IMR-90 (cell line): ENCODE measurements around the gene ELAVL1. TPM values are rescaled to one million over a fixed set of nuclear protein-coding genes. Genes with fewer than 3 reads are reported as not detected.

ENCODE experiments used
- ATAC-seq: fragments of 200-7000 bp; cut with Tn5 transposase; 2 replicates; pipeline ENCODE4 v1.9.1; 2020; ENCODE audit warnings: low read depth, mild to moderate bottlenecking, moderate library complexity
- BruUV-seq: library from RNA; stranded (reverse); fragments of 400-500 nt; replicated peaks from 2 replicates; lab custom pipeline; 2021; lab: Mats Ljungman, UMichigan
- CTCF ChIA-PET: fragments of 300-600 bp; formaldehyde crosslinking; extraction: SDS; loops from one replicate; lab custom pipeline; 2021; ENCODE audit warnings: antibody characterized with exemption; lab: Yijun Ruan, JAX
- POLR2A ChIA-PET: fragments of 300-600 bp; sonication (Branson Sonifier 250); formaldehyde crosslinking; loops from one replicate; lab custom pipeline; 2022; ENCODE audit warnings: antibody characterized with exemption; ENCODE audit not compliant: unreplicated experiment; lab: Charles Lee
- DNase-seq: peaks from one replicate; pipeline ENCODE4 v3.0.0; 2013
- H2AFZ ChIP-seq: replicated peaks from 2 replicates; pipeline ENCODE3; 2013; ENCODE audit warnings: low read length, mild to moderate bottlenecking; ENCODE audit not compliant: poor library complexity
- H2AK5ac ChIP-seq: 2 replicates; pipeline ENCODE4 v1.6.1; 2013; ENCODE audit warnings: low read depth, low read length, inconsistent platforms
- H2AK9ac ChIP-seq: replicated peaks from 2 replicates; pipeline ENCODE3; 2013; ENCODE audit warnings: mild to moderate bottlenecking, low read depth, low read length, moderate library complexity; ENCODE audit not compliant: poor library complexity
- H2BK120ac ChIP-seq: 2 replicates; pipeline ENCODE4 v1.6.1; 2013; ENCODE audit warnings: low read depth, low read length, inconsistent platforms
- H2BK15ac ChIP-seq: 3 replicates; pipeline ENCODE4 v1.6.1; 2013; ENCODE audit warnings: low read depth, low read length, inconsistent platforms
- H2BK20ac ChIP-seq: 2 replicates; pipeline ENCODE4 v1.6.1; 2013; ENCODE audit warnings: low read depth, mild to moderate bottlenecking, inconsistent platforms, low read length, moderate library complexity
- H2BK5ac ChIP-seq: 2 replicates; pipeline ENCODE4 v1.6.1; 2013; ENCODE audit warnings: mild to moderate bottlenecking, low read depth, low read length, inconsistent platforms; ENCODE audit not compliant: poor library complexity, severe bottlenecking
- H3K14ac ChIP-seq: replicated peaks from 2 replicates; pipeline ENCODE4 v1.6.1; 2013; ENCODE audit warnings: low read depth, low read length, inconsistent platforms
- H3K18ac ChIP-seq: 2 replicates; pipeline ENCODE4 v1.6.1; 2013; ENCODE audit warnings: low read depth, low read length, control low read depth
- H3K23ac ChIP-seq: 2 replicates; pipeline ENCODE4 v1.6.1; 2013; ENCODE audit warnings: low read depth, low read length, inconsistent platforms
- H3K27ac ChIP-seq: 2 replicates; pipeline ENCODE4 v1.5.1; 2013; ENCODE audit warnings: mild to moderate bottlenecking, control low read depth, low read length; ENCODE audit not compliant: insufficient read depth
- H3K27me3 ChIP-seq: 2 replicates; pipeline ENCODE4 v1.6.1; 2013; ENCODE audit warnings: low read length; ENCODE audit not compliant: control insufficient read depth, insufficient read depth
- H3K36me3 ChIP-seq: 2 replicates; pipeline ENCODE4 v1.6.1; 2013; ENCODE audit warnings: low read length, mixed read lengths; ENCODE audit not compliant: control insufficient read depth, insufficient read depth
- H3K4ac ChIP-seq: 2 replicates; pipeline ENCODE4 v1.6.1; 2013; ENCODE audit warnings: low read depth, low read length, inconsistent platforms
- H3K4me1 ChIP-seq: 2 replicates; pipeline ENCODE4 v1.6.1; 2013; ENCODE audit warnings: low read length, mixed read lengths; ENCODE audit not compliant: control insufficient read depth, insufficient read depth
- H3K4me2 ChIP-seq: 2 replicates; pipeline ENCODE4 v1.6.1; 2013; ENCODE audit warnings: low read depth, mild to moderate bottlenecking, control low read depth, low read length, moderate library complexity
- H3K4me3 ChIP-seq: 2 replicates; pipeline ENCODE4 v1.5.1; 2013; ENCODE audit warnings: low read depth, mild to moderate bottlenecking, control low read depth, low read length, moderate library complexity; ENCODE audit not compliant: insufficient read depth
- H3K56ac ChIP-seq: 2 replicates; pipeline ENCODE4 v1.6.1; 2013; ENCODE audit warnings: low read length, inconsistent platforms; ENCODE audit not compliant: insufficient read depth; ENCODE audit errors: extremely low read depth
- H3K79me1 ChIP-seq, 2 experiments: 2 replicates each; pipeline ENCODE4 v1.6.1; 2013; ENCODE audit warnings: low read length in 2 of 2, inconsistent platforms in 1 of 2, low read depth in 1 of 2
- H3K9ac ChIP-seq: 2 replicates; pipeline ENCODE4 v1.6.1; 2013; ENCODE audit warnings: low read depth, low read length, control low read depth
- H3K9me1 ChIP-seq: 2 replicates; pipeline ENCODE4 v1.6.1; 2013; ENCODE audit warnings: low read length, inconsistent platforms; ENCODE audit not compliant: insufficient read depth
- H3K9me3 ChIP-seq: 2 replicates; pipeline ENCODE4 v1.6.1; 2013; ENCODE audit warnings: low read length; ENCODE audit not compliant: control insufficient read depth, insufficient read depth
- H4K20me1 ChIP-seq: 2 replicates; pipeline ENCODE4 v1.6.1; 2013; ENCODE audit warnings: low read length, inconsistent platforms; ENCODE audit not compliant: insufficient read depth
- H4K5ac ChIP-seq: 2 replicates; pipeline ENCODE4 v1.6.1; 2013; ENCODE audit warnings: mild to moderate bottlenecking, low read depth, low read length, control low read depth
- H4K8ac ChIP-seq, 2 experiments: 2 replicates each; pipeline ENCODE4 v1.6.1; 2013; ENCODE audit warnings: low read depth in 2 of 2, low read length in 2 of 2, control low read depth in 1 of 2, inconsistent platforms in 1 of 2
- H4K91ac ChIP-seq: 2 replicates; pipeline ENCODE4 v1.6.1; 2013; ENCODE audit warnings: low read depth, low read length, inconsistent platforms; ENCODE audit not compliant: insufficient read depth
- BHLHE40 ChIP-seq: fragments of 150-350 bp; IDR thresholded peaks from 2 replicates; pipeline ENCODE4 v1.6.1; 2016; ENCODE audit warnings: mild to moderate bottlenecking, low read depth, low read length
- CEBPB ChIP-seq: IDR thresholded peaks from 2 replicates; pipeline ENCODE4 v1.6.1; 2012; ENCODE audit warnings: low read depth, low read length, improper control_type of control experiment
- CHD1 ChIP-seq: IDR thresholded peaks from 2 replicates; pipeline ENCODE4 v1.6.1; 2012; ENCODE audit warnings: low read depth, low read length, improper control_type of control experiment
- CTCF ChIP-seq: conservative IDR thresholded peaks from 2 replicates; pipeline ENCODE4 v1.5.1; 2012; ENCODE audit warnings: mild to moderate bottlenecking, low read depth, low read length, improper control_type of control experiment
- ELK1 ChIP-seq: fragments of 150-350 bp; IDR thresholded peaks from 2 replicates; pipeline ENCODE4 v1.6.1; 2016; ENCODE audit warnings: low read depth, mild to moderate bottlenecking, low read length, moderate library complexity, borderline replicate concordance
- FOS ChIP-seq: fragments of 150-350 bp; IDR thresholded peaks from 2 replicates; pipeline ENCODE4 v1.6.1; 2016; ENCODE audit warnings: low read depth, low read length
- MAFK ChIP-seq: IDR thresholded peaks from 2 replicates; pipeline ENCODE4 v1.6.1; 2012; ENCODE audit warnings: low read depth, low read length, improper control_type of control experiment
- MAZ ChIP-seq: IDR thresholded peaks from 2 replicates; pipeline ENCODE4 v1.6.1; 2012; ENCODE audit warnings: low read depth, mild to moderate bottlenecking, low read length, improper control_type of control experiment, moderate library complexity, borderline replicate concordance
- MXI1 ChIP-seq: IDR thresholded peaks from 2 replicates; pipeline ENCODE4 v1.6.1; 2012; ENCODE audit warnings: low read depth, mild to moderate bottlenecking, low read length, moderate library complexity, borderline replicate concordance
- NFE2L2 ChIP-seq: fragments of 150-350 bp; IDR thresholded peaks from 2 replicates; pipeline ENCODE4 v1.6.1; 2016; ENCODE audit warnings: low read depth, mild to moderate bottlenecking, low read length
- POLR2A ChIP-seq: IDR thresholded peaks from 2 replicates; pipeline ENCODE4 v1.6.1; 2012; ENCODE audit warnings: mild to moderate bottlenecking, low read depth, low read length
- RAD21 ChIP-seq: IDR thresholded peaks from 2 replicates; pipeline ENCODE4 v1.6.1; 2012; ENCODE audit warnings: low read length, improper control_type of control experiment
- RCOR1 ChIP-seq: IDR thresholded peaks from 2 replicates; pipeline ENCODE4 v1.6.1; 2012; ENCODE audit warnings: mild to moderate bottlenecking, low read length, improper control_type of control experiment; ENCODE audit not compliant: insufficient replicate concordance
- RFX5 ChIP-seq: IDR thresholded peaks from 2 replicates; pipeline ENCODE4 v1.8.0; 2012; ENCODE audit warnings: low read depth, mild to moderate bottlenecking, low read length, moderate library complexity
- SMC3 ChIP-seq: fragments of 150-350 bp; IDR thresholded peaks from 2 replicates; pipeline ENCODE4 v1.6.1; 2016; ENCODE audit warnings: low read depth, mild to moderate bottlenecking, antibody characterized with exemption, low read length, moderate library complexity
- WGBS, 2 experiments: methylation state at CpG; one replicate each; pipeline versions ENCODE4 v1.1.5 to v1.1.7; 2013; ENCODE audit warnings: missing lambda C conversion rate in 2 of 2; ENCODE audit not compliant: insufficient read length in 1 of 2; ENCODE audit errors: extremely low coverage in 2 of 2; 5-methylcytosine and 5-hydroxymethylcytosine counted together
- dilution Hi-C: fragments of 300-500 bp; cut with HindIII; formaldehyde crosslinking; loops from one replicate; pipeline ENCODE4 v1.14.3; 2018; ENCODE audit warnings: low sequenced_read_pairs; ENCODE audit not compliant: unreplicated experiment
- in situ Hi-C: fragments of 300-500 bp; cut with MboI; formaldehyde crosslinking; loops from 3 replicates; pipeline ENCODE4 v1.14.3; 2019; ENCODE audit warnings: low sequenced_read_pairs, inconsistent platforms, mixed read lengths
- intact Hi-C: fragments of 100-400 bp; cut with micrococcal nuclease; formaldehyde crosslinking; loops from 2 replicates; pipeline ENCODE4 v1.10.0; 2022
- polyA plus RNA-seq, 3 experiments: library from polyadenylated mRNA; depleted of rRNA; stranded (reverse); fragments of >200 nt; gene quantifications; 2 replicates each; pipeline ENCODE4 v1.2.3, GENCODE V29; 2012; ENCODE audit warnings: low replicate concordance in 1 of 3
- total RNA-seq: library from RNA; depleted of rRNA; stranded (reverse); fragments of >200 nt; gene quantifications from 2 replicates; pipeline ENCODE4 v1.2.3, GENCODE V29; 2012
- TF ChIP-seq, protein P1 (sequence below): fragments of 150-350 bp; IDR thresholded peaks from 2 replicates; pipeline ENCODE4 v1.6.1; 2017; ENCODE audit warnings: mild to moderate bottlenecking, antibody characterized with exemption, low read length, low read depth

The ELAVL1 gene
- total and polyA plus RNA-seq, 2 of the 4 experiments (the other 2 are of a cell fraction), result 55.6 to 59.0 TPM

GRCh38 chr19:7973883-7974282, 31.6 kb downstream of the ELAVL1 start:
- no peak overlapping the region for H3K56ac ChIP-seq

More at GRCh38 chr19:7973883-7974282, 31.6 kb downstream of the ELAVL1 start:
- Histone ChIP-seq H3K14ac (no peak overlapping the region), H2AK5ac (no peak overlapping the region), H2BK20ac (no peak overlapping the region), H3K18ac (no peak overlapping the region), H4K5ac (no peak overlapping the region), H2AK9ac (no peak overlapping the region), H3K9me3 (no peaks in the 10 kb centered on the region), H2BK120ac (no peak overlapping the region), H3K79me1 (peaks cover 16 to 49% of the 10 kb centered on the region in 2 experiments), H3K4me1 (no peaks in the 10 kb centered on the region), H3K4me3 (no peak overlapping the region), H3K36me3 (peaks cover 58% of the 10 kb centered on the region), H3K9me1 (no peaks in the 10 kb centered on the region), H2BK5ac (no peak overlapping the region), H4K91ac (no peak overlapping the region), H3K27ac (no peak overlapping the region), H4K20me1 (peaks cover 56% of the 10 kb centered on the region), H3K9ac (no peak overlapping the region), H2BK15ac (no peak overlapping the region), H3K4ac (no peak overlapping the region), H3K4me2 (no peak overlapping the region), H3K23ac (no peak overlapping the region), H4K8ac (no peak overlapping the region), H2AFZ (no peak overlapping the region), H3K27me3 (no peaks in the 10 kb centered on the region)
- ChIA-PET CTCF (interaction anchor here (0.8 kb wide), 1 partner anchor 28 kb away, joined by 3 read pairs; no protein-coding TSS in a partner anchor), POLR2A (no interaction called here)
- dilution Hi-C loops (no loop called here), in situ Hi-C loops (loop anchor here (10.0 kb wide), 1 partner anchor 281 kb away; no protein-coding TSS in a partner anchor), intact Hi-C loops (no loop called here)
- DNase-seq (no peak), ATAC-seq (no peak)
- TF ChIP-seq CHD1, result no peak
- no peak for TF ChIP-seq BHLHE40
- TF ChIP-seq FOS, result no peak
- TF ChIP-seq CTCF, result no peak
- TF ChIP-seq MAFK, result no peak
- TF ChIP-seq RAD21, result no peak
- TF ChIP-seq NFE2L2, result no peak
- TF ChIP-seq SMC3, result no peak
- TF ChIP-seq POLR2A, result no peak
- TF ChIP-seq, protein P1, sequence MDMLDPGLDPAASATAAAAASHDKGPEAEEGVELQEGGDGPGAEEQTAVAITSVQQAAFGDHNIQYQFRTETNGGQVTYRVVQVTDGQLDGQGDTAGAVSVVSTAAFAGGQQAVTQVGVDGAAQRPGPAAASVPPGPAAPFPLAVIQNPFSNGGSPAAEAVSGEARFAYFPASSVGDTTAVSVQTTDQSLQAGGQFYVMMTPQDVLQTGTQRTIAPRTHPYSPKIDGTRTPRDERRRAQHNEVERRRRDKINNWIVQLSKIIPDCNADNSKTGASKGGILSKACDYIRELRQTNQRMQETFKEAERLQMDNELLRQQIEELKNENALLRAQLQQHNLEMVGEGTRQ, result no peak
- no peak for TF ChIP-seq ELK1
- no peak for TF ChIP-seq RCOR1
- TF ChIP-seq MXI1, result no peak
- no peak for TF ChIP-seq CEBPB
- no peak for TF ChIP-seq RFX5
- no peak for TF ChIP-seq MAZ
- no TSS peak for BruUV-seq
- WGBS, 2 experiments, result 100% methylated on average over 5 of the region's 12 CpGs; no CpG with 5 or more reads in 1 of the 2 experiments
